HepG2 (cell line): Measurements from ENCODE around the gene NOTUM. TPM values are rescaled to one million over a fixed set of nuclear protein-coding genes. Genes with fewer than 3 reads are reported as not detected.

Experiments used
- BCL6 ChIP-seq: IDR thresholded peaks from 2 replicates; pipeline ENCODE4 v1.6.1; 2016; ENCODE audit warnings: missing genetic modification reagents, missing compliant biosample characterization
- CBX5 ChIP-seq: sonication (generic); formaldehyde crosslinking; IDR thresholded peaks from 2 replicates; pipeline ENCODE4 v1.4.0; 2020; ENCODE audit warnings: missing genetic modification reagents, borderline replicate concordance
- CEBPZ ChIP-seq: IDR thresholded peaks from 2 replicates; pipeline ENCODE4 v1.6.1; 2012; ENCODE audit warnings: low read length, improper control_type of control experiment
- FOSL1 ChIP-seq: sonication (generic); formaldehyde crosslinking; IDR thresholded peaks from 2 replicates; pipeline ENCODE4 v1.9.0; 2021; ENCODE audit warnings: missing genetic modification reagents, borderline replicate concordance
- FOXK2 ChIP-seq: fragments of 450-650 bp; IDR thresholded peaks from 2 replicates; pipeline ENCODE4 v1.6.1; 2016
- GABPA ChIP-seq, 2 experiments: IDR thresholded peaks; 2 replicates each; pipeline ENCODE4 v1.6.1; 2011 to 2016; ENCODE audit warnings: low read depth in 2 of 2, low read length in 1 of 2, missing biosample characterization in 1 of 2, missing genetic modification characterization in 1 of 2
- GPN1 ChIP-seq: sonication (generic); formaldehyde crosslinking; IDR thresholded peaks from 2 replicates; pipeline ENCODE4 v1.5.1; 2020; ENCODE audit warnings: missing genetic modification reagents, borderline replicate concordance
- MED13 ChIP-seq: sonication (generic); formaldehyde crosslinking; IDR thresholded peaks from 2 replicates; pipeline ENCODE4 v1.5.0; 2020; ENCODE audit warnings: missing genetic modification reagents
- MLLT10 ChIP-seq: sonication (generic); formaldehyde crosslinking; IDR thresholded peaks from 2 replicates; pipeline ENCODE4 v1.4.0; 2020; ENCODE audit warnings: missing genetic modification reagents
- ONECUT2 ChIP-seq: sonication (generic); formaldehyde crosslinking; IDR thresholded peaks from 2 replicates; pipeline ENCODE4 v1.4.0; 2020; ENCODE audit warnings: missing genetic modification reagents
- PHF21A ChIP-seq: sonication (generic); formaldehyde crosslinking; IDR thresholded peaks from 2 replicates; pipeline ENCODE4 v1.5.0; 2020; ENCODE audit warnings: mild to moderate bottlenecking, missing genetic modification reagents
- RARG ChIP-seq: sonication (generic); formaldehyde crosslinking; IDR thresholded peaks from 2 replicates; pipeline ENCODE4 v1.4.0; 2020; ENCODE audit warnings: low read depth, mild to moderate bottlenecking, missing genetic modification reagents
- RBAK ChIP-seq: sonication (generic); formaldehyde crosslinking; IDR thresholded peaks from 2 replicates; pipeline ENCODE4 v1.5.1; 2020; ENCODE audit warnings: mild to moderate bottlenecking, missing genetic modification reagents
- SIX1 ChIP-seq: sonication (generic); formaldehyde crosslinking; IDR thresholded peaks from 2 replicates; pipeline ENCODE4 v1.4.0; 2020; ENCODE audit warnings: missing genetic modification reagents, borderline replicate concordance
- SYNCRIP ChIP-seq: fragments of 200-400 bp; formaldehyde crosslinking; IDR thresholded peaks from 2 replicates; pipeline ENCODE4 v1.6.1; 2018; ENCODE audit warnings: mild to moderate bottlenecking, low read depth, low read length; ENCODE audit not compliant: insufficient read depth
- TBP ChIP-seq: sonication (generic); formaldehyde crosslinking; IDR thresholded peaks from 2 replicates; pipeline ENCODE4 v1.5.0; 2020; ENCODE audit warnings: missing genetic modification reagents
- TCF7L2 ChIP-seq: IDR thresholded peaks from 2 replicates; pipeline ENCODE4 v1.6.1; 2011; ENCODE audit warnings: mild to moderate bottlenecking, low read depth, low read length, moderate library complexity
- YEATS4 ChIP-seq: sonication (generic); formaldehyde crosslinking; IDR thresholded peaks from 2 replicates; pipeline ENCODE4 v1.4.0; 2020; ENCODE audit warnings: missing genetic modification reagents, borderline replicate concordance
- ZFX ChIP-seq: sonication (generic); formaldehyde crosslinking; IDR thresholded peaks from 2 replicates; pipeline ENCODE4 v1.4.0; 2020; ENCODE audit warnings: mild to moderate bottlenecking, low read depth, missing genetic modification reagents, moderate library complexity
- ZNF20 ChIP-seq: sonication (generic); formaldehyde crosslinking; IDR thresholded peaks from 2 replicates; pipeline ENCODE4 v1.4.0; 2020; ENCODE audit warnings: mild to moderate bottlenecking, moderate library complexity, missing genetic modification reagents
- ZNF3 ChIP-seq: IDR thresholded peaks from 2 replicates; pipeline ENCODE4 v1.7.0; 2017; ENCODE audit warnings: inconsistent platforms
- ZNF431 ChIP-seq: sonication (generic); formaldehyde crosslinking; IDR thresholded peaks from 2 replicates; pipeline ENCODE4 v1.9.0; 2022; ENCODE audit warnings: missing genetic modification reagents, low read depth, mild to moderate bottlenecking, borderline replicate concordance
- ZNF503 ChIP-seq: sonication (generic); formaldehyde crosslinking; IDR thresholded peaks from 2 replicates; pipeline ENCODE4 v1.4.0; 2020; ENCODE audit warnings: missing genetic modification reagents
- ZNF543 ChIP-seq: sonication (generic); formaldehyde crosslinking; IDR thresholded peaks from 2 replicates; pipeline ENCODE4 v1.4.0; 2020; ENCODE audit warnings: mild to moderate bottlenecking, missing genetic modification reagents
- ZNF607 ChIP-seq: sonication (generic); formaldehyde crosslinking; IDR thresholded peaks from 2 replicates; pipeline ENCODE4 v1.5.1; 2020; ENCODE audit warnings: missing genetic modification reagents, mild to moderate bottlenecking, borderline replicate concordance
- ZNF816 ChIP-seq: sonication (generic); formaldehyde crosslinking; IDR thresholded peaks from 2 replicates; pipeline ENCODE4 v1.8.0; 2022; ENCODE audit warnings: missing genetic modification reagents, mild to moderate bottlenecking, borderline replicate concordance
- polyA plus RNA-seq, 8 experiments: library from polyadenylated mRNA; depleted of rRNA in 3 of 8; stranded (reverse) in 7 of 8; unstranded in 1 of 8; fragments of >200 nt; fragmentation: Illumina TruSeq in 4 of 8; extraction: Trizol in 4 of 8; gene quantifications; 2 replicates each; pipeline versions ENCODE4 v1.2.1 to v1.2.3, GENCODE V29; 2011 to 2016; ENCODE audit warnings: low read depth in 4 of 8, missing spikeins in 1 of 8, mixed read lengths in 1 of 8; ENCODE audit not compliant: insufficient read depth in 1 of 8
- total RNA-seq, 5 experiments: library from RNA; depleted of rRNA; stranded (reverse); fragments of >200 nt; fragmentation: Illumina TruSeq; extraction: Trizol; gene quantifications; 2 replicates each; pipeline ENCODE4 v1.2.3, GENCODE V29; 2016; ENCODE audit warnings: low read depth in 1 of 5

Gene NOTUM
- total and polyA plus RNA-seq, 2 of the 13 experiments (the other 11 are each of a cell fraction or from before 2014, with no cell fraction given) = 150 to 160 TPM

GRCh38 chr17:81999976-82000802 lies 39.2 kb upstream of the NOTUM start (continued):
- TF ChIP-seq FOSL1 (no peak), ZNF607 (CRISPR knock-in tag) (0 out of 2 replicates have a peak, but pooled peaks have one; percentile 37), ZNF20 (CRISPR knock-in tag) (no peak), GPN1 (no peak), RARG (CRISPR knock-in tag) (no peak), ZNF431 (CRISPR knock-in tag) (peak; percentile 70; the same call in 1 of the 2 replicates), SYNCRIP (no peak), ONECUT2 (CRISPR knock-in tag) (no peak; the same call in 1 of the 2 replicates), TBP (CRISPR knock-in tag) (0 out of 2 replicates have a peak, but pooled peaks have one; percentile 7), CBX5 (CRISPR knock-in tag) (peak; percentile 64; the same call in 1 of the 2 replicates), GABPA (IDR thresholded peaks at IDR 0.05; ENCODE audit: low read depth, low read length) (no peak), GABPA (CRISPR knock-in tag; IDR thresholded peaks at IDR 0.05; ENCODE audit: low read depth) (no peak; the same call in 1 of the 2 replicates), ZNF543 (CRISPR knock-in tag) (peak; percentile 89), BCL6 (CRISPR knock-in tag) (0 out of 2 replicates have a peak, but pooled peaks have one; percentile 5), RBAK (CRISPR knock-in tag) (no peak), TCF7L2 (peak; percentile 98), PHF21A (CRISPR knock-in tag) (no peak; the same call in 1 of the 2 replicates), MLLT10 (CRISPR knock-in tag) (no peak), MED13 (CRISPR knock-in tag) (peak; percentile 35; the same call in 1 of the 2 replicates), ZNF816 (CRISPR knock-in tag) (no peak), FOXK2 (no peak), YEATS4 (CRISPR knock-in tag) (peak; percentile 19), CEBPZ (no peak), ZNF3 (CRISPR knock-in tag) (no peak), SIX1 (CRISPR knock-in tag) (no peak; the same call in 1 of the 2 replicates), ZNF503 (CRISPR knock-in tag) (no peak; the same call in 1 of the 2 replicates), ZFX (CRISPR knock-in tag) (peak; percentile 72)
